ENCODE measurements around the gene PFKL.
"Not testable (repeated sequence)": the region's sequence is repeated elsewhere in the genome, so short reads cannot be mapped to it uniquely, and the experiment has no call there.

PFKL gene

DNA sequence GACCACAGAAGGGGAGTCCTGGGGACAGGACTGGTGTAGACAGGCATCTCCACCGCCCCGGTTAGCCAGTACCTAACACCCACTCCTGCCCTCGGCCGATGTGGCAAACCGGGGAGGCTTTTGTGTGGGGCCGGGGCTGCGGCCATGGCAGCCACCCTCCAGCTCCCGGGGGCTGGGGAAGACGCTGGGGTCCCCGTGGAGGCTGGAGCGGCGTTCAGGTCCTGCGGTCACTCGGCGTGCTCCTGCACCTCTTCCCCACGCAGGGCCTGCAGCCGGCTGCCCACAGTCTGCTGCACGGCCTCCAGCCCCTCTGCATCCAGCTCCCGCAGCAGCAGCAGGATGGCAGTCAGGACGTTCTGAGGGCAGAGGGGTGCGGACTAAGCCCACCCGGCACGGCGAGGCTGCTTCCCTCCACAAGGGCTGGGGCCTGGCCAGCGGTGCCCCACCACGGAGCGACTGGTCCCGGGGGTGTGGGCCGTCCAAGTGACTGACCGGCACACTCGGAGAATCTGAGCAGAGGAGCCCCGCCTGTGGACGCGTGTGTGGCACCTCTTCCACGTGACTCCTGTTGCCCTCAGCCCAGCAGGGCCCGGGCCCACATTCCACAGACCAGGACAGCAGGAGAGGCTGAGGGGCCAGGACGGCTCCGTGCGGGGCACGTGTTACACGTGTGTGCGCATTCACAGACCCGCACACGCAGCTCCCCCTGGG lies 30.3 kb downstream of the PFKL start:
- DNase-seq = no peak

DNA sequence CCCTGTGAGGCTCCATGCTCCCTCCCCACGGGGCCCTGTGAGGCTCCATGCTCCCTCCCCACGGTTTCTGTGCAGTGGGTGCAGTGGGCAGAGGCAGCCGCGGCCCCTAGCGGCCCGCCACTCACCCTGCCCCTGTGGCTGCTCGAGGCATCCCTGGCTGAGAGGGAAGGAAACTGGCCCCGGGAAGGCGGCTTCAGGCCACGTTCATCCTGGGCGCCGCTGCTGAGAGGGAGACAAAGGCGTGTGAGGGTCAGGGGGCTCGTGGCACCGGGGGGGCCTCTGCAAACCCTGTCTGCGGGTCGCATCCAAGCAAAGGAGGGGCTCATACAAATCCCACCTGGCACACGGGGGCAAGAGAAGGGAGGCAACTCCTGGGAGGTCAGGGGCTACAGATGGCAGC lies 30.8 kb downstream of the PFKL start:
- no peak for DNase-seq

DNA sequence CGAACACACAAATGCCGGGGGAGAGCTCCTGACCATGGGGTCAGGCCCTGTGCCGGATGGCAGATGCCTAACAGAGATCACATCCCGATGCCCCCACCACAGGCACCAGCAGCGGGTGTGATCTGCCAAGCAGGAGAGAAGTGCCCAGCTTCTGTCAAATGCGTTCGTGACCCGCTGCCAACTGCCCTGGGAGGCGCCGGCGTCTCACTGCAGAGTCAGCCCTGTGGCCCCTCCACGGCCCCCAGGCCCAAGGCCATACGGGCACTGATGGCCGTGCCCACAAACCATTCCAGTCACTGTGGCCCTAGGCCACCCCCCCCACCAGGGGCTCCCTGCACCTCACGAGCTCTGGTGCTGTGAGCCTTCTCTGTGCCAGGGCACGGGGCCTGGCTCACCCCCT lies 31.4 kb downstream of the PFKL start:
- DNase-seq = no peak

DNA sequence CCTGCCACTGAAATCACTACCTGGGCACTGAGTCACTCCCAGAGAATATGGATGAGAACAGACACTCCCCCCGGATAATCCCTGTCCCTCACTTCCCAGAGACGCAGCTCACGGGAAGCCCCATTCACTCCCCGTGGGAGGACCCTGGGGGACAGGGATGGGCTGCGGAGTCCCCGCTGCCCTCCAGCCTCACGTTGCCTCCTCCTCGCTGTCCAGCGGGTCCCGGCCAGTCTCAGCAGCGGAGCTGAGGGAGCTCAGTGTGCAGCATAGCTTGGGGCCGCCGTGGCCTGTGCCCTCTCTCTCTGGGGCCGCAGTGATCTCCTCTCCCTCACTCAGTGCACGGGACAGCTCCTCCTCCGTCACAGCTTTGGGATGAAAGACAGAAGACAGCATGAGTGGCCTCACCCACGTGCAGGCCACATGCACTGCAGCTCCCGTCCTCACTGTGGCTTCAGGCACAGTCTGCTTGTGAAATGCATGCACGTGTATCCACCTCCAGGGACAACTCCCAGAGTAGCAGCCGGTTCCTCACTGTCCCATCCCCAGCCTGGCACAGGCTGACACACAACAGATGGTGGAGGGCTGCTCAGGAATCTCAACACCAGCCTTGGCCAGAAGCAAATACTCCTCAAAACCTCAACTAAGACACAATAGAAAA lies 31.9 kb downstream of the PFKL start:
- DNase-seq = peak; percentile 29

DNA sequence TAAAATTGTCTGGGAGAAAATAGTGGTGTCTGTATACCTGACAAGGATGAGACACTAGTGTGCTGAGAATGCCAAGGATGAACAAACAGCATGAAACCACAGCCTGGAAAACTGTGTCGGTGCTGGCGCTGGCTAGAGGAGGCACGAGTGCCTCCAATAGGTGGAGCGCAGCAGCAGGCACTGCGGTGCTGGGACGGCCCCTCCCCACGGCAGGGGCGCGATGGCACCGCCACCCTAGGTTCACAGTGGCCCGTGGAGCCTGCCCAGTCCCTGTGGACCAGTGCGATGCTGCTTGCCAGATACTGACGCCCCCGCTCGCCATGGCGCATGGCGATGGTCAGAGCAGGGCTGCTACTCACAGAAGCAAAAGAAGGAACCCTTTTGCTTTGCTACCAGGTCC lies 32.5 kb downstream of the PFKL start:
- no peak for DNase-seq

DNA sequence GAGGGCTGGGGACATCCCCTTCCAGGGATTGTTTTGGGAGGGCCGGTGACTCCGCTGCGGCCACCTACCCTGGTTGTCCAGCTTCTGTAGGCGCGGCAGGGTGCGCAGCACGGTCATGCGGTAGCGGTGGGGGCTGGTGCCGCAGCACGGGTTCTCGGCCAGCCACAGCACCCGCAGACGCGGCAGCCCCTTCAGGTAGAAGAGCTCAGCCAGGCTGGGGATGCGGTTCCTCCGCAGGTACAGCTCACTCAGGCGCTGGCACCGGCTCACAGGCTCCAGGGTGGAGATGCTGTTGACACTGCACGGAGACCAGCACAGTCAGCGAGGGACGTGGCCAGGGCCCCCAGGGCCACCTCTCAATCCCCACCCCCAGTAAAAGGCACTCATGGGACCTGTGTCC lies 33.1 kb downstream of the PFKL start:
- DNase-seq = no peak

DNA sequence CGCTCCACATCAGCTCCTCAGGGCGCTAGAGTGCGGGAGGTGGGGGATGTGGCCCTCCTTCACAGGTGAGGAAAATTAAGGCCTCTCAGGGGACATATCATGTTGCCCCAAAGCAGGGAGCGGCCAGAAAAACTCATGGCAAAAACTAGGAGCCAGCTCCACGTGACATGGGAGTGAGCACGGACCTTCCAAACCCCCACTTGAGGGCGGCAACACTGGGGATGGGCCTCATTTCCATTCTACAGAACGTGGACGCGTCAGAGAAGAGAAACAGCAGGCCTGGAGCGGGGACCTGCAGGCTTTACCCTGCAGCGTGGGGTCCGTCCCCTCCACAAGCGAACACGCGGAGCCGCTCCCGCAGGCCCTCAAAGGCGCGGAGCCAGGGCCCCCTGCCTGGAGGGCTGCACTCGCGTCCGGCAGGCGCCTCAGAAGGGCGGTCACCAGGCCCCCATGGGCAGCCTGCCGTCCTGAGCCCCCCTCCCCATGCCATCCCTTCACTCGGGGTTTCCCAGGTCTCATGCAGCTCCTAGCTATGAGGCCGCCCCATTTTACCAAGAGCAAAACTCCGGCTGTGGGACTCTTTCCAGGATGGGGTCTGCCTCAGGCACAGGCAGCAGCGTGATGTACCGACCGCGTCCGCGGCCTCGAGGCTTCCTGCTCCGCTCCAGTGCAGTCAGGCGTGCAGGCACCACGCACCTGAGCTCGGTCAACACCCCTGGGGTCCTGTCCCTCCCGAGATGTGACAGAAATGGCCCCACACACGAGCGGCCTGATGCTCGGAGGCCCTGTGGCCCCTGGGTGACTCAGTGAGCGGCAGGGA lies 33.9 kb downstream of the PFKL start:
- no peak for DNase-seq

DNA sequence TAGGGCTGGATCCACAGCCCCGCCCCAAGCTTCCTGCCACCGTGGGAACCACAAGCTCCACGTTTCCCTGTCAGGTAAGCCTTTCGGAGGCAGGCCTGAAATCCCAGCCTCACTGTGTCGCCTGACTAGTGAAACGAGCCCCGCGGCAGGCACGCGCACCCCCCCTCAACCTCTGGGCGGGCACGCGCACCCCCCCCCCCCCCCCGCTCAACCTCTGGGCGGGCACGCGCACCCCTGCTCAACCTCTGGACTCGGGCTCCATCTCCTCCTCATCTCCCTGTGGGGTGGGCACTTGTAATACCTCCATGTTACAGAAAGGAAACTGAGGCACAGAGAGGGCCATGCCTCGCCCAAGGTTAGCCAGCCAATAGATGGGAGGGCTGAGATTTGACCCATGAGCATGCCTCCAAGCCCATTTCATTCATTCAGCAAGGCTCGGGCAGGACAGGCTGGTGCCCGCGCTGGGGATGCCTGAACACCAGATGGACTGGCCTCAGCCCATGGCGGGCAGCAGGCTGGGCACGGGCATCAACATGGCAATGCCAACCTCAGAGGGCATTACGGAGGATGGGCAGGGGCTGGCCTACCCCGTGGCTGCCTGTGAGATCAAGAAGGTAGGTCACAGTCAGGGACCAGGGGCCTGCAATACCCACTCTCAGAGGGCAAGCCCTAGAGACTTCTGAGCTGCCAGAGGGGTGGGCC lies 34.6 kb downstream of the PFKL start:
- DNase-seq = no peak

DNA sequence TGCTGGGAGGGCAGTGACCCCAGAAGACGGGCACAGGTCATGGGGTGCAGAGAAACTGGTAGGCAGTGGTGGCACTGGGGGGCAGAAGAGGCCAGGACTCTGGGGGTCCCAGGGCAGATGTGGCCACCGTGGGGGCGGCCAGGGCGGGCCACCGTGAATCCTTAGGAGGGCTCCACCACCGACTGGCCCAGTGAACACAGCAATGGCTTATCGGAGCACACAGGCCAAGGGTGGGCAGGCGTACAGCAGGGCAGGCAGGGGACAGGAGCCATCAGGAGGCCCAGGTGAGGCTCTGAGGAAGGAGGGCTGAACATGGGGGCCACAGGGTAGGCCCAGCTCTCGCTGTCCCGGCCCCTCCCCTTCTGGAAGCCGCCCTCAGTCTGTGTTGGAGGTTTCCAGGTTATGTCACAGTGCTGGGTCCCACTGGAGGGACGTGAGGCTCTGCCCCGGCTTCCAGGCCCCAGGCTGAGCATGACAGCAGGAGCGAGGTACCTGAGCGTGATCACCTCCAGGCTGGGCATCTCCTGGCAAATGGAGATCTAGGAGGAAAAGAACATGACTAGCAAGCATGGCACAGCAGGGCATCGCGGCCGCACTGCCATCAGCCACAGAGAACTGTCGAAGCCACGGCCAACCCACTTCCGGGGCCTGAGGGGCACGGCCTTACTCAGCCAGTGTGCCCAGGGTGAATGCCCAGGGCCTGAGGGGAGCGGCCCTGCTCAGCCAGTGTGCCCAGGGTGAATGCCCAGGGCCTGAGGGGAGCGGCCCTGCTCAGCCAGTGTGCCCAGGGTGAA lies 35.6 kb downstream of the PFKL start:
- no peak for DNase-seq

DNA sequence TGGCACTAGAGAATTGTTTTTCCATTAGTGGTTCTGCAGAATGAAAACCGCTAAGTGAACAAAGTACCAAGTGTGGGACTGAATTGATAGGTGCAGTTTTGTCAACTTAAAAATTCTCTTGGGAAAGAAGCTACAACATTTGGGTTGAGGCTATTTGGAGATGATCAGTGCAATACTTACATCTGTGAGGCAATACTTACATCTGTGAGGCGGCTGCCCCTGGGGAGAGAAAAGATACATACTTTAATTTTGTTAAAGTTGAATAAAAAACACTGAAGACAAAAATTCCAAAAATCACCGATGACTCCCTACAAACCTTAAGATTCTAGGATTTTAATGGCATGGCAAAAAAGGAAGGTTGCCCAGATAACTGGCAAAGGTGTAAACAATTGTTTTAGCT lies 37.6 kb downstream of the PFKL start:
- DNase-seq = no peak

DNA sequence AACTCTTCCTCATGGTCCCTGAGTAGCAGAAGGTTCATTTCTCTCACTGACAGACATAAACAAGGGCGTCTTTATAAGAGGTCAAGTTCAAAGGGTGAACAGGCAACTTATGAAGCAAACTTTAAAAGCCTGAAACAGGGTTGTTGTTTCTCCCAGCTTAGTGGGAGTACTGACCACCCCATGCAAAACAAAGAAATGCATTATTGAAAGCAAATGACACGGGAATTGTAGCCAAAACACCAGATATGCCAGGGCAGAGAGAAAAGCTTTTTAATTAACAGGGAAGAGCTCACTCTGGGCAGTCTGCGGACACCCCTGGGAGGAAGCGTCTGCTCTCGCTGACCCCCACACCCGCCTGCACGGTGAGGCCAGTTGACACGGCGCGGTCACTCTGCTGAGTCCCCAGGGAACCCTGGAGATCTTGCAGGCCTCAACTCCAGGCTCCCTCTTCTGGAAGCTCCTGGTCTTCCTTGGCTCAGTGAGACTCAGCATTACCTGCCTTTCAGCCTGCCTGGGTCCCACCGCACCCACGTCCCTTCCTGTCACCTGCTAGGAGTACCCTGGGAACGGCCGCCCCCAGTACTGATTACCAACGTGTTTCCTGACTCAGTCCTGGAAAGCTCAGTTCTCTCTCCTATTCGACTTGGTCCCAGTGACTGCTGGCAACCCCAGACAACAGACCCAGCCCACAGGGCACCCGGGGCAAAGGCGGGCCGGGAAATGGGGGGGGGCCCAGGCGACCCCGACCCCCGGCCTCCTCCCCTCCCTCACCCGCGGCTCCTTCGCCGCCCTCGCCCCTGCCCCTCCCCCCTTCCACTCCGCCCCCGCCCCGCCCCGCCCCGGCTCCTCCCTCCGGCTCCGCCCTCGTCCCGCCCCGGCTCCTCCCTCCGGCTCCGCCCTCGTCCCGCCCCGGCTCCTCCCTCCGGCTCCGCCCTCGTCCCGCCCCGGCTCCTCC lies 38.4 kb downstream of the PFKL start:
- DNase-seq = peak; percentile 39

DNA sequence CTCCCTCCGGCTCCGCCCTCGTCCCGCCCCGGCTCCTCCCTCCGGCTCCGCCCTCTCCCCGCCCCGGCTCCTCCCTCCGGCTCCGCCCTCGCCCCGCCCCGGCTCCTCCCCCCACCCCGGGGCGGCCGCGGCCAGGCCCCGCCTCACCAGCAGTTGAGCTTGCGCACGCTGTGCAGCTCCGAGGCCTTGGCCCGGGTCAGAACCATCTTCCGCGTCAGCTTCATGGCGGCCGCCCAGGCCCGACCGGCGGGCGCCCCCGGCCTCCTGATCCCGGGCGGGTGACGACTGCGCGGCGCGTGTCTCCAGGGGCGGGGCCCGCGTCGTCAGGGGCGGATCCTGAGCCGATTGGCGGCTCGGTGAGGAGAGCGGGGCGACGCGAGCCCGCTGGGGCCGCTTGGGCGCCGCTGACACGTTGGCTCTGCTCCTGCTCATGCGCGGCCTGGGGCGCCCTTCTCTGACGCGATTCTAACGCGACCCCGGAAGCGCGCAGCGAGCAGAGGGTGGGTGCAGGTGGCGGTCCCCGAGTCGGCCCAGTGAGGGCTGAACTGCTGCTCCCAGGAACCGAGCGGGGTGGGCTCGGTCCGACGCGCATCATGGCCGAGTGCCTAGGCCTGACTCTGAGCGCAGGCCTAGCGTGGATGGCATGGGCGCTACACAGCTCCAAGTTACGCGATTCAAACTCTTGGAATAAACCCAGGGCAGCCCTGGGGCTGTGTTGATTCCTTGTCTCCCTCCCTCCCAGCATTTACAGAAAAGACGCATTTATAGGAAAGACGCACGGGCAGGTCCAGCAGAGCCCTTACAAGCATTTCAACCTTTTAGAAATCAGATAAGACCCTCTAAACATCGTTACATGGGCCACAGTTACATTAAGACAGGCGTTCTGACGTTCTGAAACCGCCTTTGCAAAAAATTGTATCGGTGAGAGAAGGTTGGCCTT lies 39.4 kb downstream of the PFKL start, which contains the start of gene CFAP410:
Gene CFAP410 (minus strand): TSS at position 420 of the 940 bp plus-strand sequence. CDS start 196 bp downstream, at position 224.
- peak; percentile 95 for DNase-seq

DNA sequence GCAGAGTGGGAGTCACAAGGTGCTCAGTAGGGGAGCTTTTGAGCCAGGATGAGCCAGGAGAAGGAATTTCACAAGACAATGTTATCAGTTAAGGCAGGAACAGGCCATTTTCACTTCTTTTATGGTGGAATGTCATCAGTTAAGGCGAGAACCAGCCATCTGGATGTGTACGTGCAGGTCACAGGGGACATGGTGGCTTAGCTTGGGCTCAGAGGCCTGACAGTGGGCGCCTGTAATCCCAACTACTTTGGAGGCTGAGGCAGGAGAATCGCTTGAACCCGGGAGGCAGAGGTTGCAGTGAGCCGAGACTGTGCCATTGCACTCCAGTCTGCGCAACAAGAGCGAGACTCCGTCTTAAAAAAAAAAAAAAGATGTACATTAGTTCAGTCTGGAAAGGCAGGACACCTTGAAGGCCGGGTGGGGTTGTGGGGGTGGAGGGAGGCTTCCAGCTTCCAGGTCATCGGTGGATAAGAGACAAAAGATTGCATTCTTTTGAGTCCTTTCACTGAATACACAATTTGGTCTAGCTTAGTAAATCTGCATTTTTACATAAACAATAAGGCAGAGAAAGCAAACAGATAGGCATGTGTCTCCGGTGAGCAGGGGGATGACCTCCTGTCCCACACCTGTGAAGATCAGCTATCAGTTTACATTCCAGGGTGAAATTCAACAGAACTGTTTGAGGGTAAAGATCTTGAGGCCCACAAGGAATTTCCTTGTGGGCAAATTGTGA lies 42.0 kb downstream of the PFKL start:
- DNase-seq = not testable (repeated sequence)

DNA sequence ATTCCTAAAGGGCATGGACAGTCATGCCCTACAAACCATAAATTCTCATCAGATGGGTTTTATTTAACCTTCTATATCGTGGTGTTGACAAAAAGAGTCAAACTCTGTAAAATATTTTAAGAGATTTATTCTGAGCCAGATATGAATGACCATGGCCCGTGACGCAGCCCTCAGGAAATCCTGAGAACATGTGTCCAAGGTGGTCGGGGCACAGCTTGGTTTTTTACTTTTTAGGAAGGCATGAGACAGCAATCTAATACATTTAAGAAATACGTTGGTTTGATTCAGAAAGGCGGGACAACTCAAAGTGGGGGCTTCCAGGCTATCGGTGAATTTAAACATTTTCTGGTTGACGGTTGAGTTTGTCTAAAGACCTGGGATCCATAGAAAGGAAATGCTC lies 43.1 kb downstream of the PFKL start:
- not testable (repeated sequence) for DNase-seq

DNA sequence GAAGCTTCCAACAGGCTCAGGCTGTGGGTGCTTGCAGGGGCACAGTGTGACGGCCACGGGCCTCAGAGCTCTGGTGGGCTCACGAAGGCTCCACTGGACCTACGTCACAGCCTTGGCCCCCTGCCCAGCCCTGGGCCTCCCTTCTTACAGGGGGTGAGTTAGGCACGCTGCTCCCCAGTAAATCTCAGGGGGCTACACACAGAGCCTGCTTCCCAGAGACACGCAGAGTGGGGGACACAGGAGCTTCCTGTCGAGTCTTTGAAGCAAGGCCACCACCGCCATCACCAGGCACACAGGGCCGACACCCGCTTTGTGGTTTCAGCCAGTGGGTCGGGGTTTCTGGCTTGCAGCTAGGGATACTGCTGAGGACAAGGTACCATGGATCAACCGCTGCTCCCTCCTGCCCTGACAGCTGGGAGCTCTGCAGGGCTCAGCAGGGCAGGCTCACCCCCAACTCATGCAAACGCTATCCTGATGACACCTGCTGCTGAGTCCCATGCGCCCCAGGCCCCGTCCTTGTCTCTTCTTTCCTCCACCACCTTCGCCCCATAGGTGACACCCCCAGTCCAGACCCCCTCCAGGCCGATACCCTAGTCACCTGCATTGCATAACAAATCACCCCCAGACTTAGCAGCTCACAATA lies 44.8 kb downstream of the PFKL start:
- DNase-seq = no peak

DNA sequence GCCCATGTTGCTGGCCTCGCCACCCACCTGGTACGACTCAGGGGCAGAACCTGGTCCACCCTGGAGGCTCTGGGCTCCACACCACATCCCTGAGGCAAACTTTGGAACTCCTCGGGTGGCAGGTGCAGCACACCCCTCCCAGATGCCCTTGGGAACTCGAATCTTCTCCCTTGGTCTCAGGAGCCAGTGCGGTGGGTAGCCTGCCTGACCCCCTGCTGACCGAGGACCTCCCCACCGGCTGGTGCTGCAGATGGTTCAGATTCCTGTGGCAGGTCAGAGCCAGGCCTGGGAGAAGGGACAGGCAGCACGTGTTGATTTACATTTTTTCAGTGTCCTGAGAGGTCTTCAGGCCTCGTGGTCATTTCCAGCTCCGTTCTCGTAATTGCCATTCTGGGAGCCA lies 45.6 kb downstream of the PFKL start:
- DNase-seq = no peak

DNA sequence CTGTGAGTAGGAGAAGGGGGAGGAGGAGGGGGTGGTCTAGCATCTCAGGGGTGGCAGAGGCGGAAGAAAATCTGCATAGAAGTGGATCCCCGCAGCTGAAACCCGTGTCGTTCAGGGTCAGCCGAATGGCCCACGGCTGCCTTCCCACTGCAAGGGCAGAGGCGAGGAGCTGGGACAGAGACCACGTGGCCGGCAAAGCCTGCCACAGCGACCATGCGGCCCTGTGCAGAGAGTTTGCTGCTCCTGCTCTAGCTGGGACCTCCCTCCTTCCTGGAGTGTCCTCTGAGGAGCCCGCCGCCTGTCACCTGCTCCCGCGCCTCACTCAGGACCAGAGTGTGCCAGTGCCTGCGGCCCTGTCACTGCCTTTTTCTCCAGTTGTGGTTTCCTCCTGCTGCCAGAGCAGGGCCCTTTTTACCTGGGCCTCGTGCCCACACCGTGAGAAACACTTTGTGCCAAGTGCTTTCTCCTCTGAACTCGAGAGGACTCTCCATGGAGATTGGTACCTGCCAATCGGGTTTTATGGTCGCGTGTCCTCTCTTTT lies 48.1 kb downstream of the PFKL start:
- no peak for DNase-seq

DNA sequence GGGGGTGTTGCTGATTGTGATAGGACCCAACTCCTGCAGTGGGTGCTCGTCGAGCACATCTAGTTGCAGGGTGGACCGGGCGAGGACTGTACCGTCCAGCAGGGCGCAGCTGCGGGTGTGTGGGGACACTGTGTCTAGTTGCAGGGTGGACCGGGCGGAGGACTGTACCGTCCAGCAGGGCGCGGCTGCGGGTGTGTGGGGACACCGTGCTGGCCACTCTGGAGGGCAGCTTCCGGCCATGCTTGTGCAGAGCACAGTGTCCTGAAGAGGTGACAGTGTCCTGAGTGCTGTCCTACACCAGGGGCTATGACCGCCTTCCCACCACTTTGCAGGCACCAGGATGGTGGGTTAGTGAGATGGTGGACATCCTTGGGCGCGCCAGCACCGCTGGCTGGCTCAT lies 49.0 kb downstream of the PFKL start:
- no peak for DNase-seq

All from fibroblast of skin of right quadriceps (primary cell).